ENCODE measurements around the gene LIPG. TPM values are rescaled to one million over a fixed set of nuclear protein-coding genes. Genes with fewer than 3 reads are reported as not detected.

Gene LIPG
- total RNA-seq, 1 donor from 2014 or later, result not detected

GRCh38 chr18:49591775-49592174 is 29.9 kb downstream of the LIPG start:
- intact Hi-C loops (cut with micrococcal nuclease), result no loop called here
- Histone ChIP-seq H3K27me3 (ENCODE audit: low read depth) (peaks cover 38% of the 10 kb centered on the region), H3K27ac (replicated peaks) (no peak overlapping the region), H3K36me3 (no peaks in the 10 kb centered on the region), H3K9me3 (replicated peaks) (no peaks in the 10 kb centered on the region), H3K4me1 (no peaks in the 10 kb centered on the region), H3K4me3 (no peak overlapping the region)
- no peak for TF ChIP-seq CTCF (IDR thresholded peaks at IDR 0.05; ENCODE audit: borderline replicate concordance)
- no peak for DNase-seq

GRCh38 chr18:49596687-49597086 is 34.8 kb downstream of the LIPG start:
- intact Hi-C loops (cut with micrococcal nuclease), result no loop called here
- H3K27me3 ChIP-seq (ENCODE audit: low read depth), result peaks cover 62% of the 10 kb centered on the region
- H3K27ac ChIP-seq (replicated peaks), result no peak overlapping the region
- no peaks in the 10 kb centered on the region for H3K4me1 ChIP-seq
- no peak overlapping the region for H3K4me3 ChIP-seq
- DNase-seq, result no peak
- no peaks in the 10 kb centered on the region for H3K9me3 ChIP-seq (replicated peaks)
- H3K36me3 ChIP-seq, result no peaks in the 10 kb centered on the region
- no peak for TF ChIP-seq CTCF (IDR thresholded peaks at IDR 0.05; ENCODE audit: borderline replicate concordance)

GRCh38 chr18:49597157-49597931 is 35.5 kb downstream of the LIPG start:
- no peak for DNase-seq
- Histone ChIP-seq H3K27me3 (ENCODE audit: low read depth) (peaks cover 62% of the 10 kb centered on the region), H3K36me3 (no peaks in the 10 kb centered on the region), H3K4me1 (no peaks in the 10 kb centered on the region), H3K9me3 (replicated peaks) (no peaks in the 10 kb centered on the region), H3K27ac (replicated peaks) (no peak overlapping the region), H3K4me3 (no peak overlapping the region)
- TF ChIP-seq CTCF (IDR thresholded peaks at IDR 0.05; ENCODE audit: borderline replicate concordance), result no peak
- intact Hi-C loops (cut with micrococcal nuclease), result no loop called here

GRCh38 chr18:49601211-49601610 is 39.4 kb downstream of the LIPG start:
- Histone ChIP-seq H3K27me3 (ENCODE audit: low read depth) (peaks cover 37% of the 10 kb centered on the region), H3K36me3 (no peaks in the 10 kb centered on the region), H3K9me3 (replicated peaks) (peaks cover 12% of the 10 kb centered on the region), H3K27ac (replicated peaks) (no peak overlapping the region), H3K4me1 (no peaks in the 10 kb centered on the region), H3K4me3 (no peak overlapping the region)
- intact Hi-C loops (cut with micrococcal nuclease), result no loop called here
- DNase-seq, result no peak
- no peak for TF ChIP-seq CTCF (IDR thresholded peaks at IDR 0.05; ENCODE audit: borderline replicate concordance)

GRCh38 chr18:49608366-49609255 is 46.8 kb downstream of the LIPG start:
- Histone ChIP-seq H3K9me3 (replicated peaks) (peaks cover 12% of the 10 kb centered on the region), H3K27me3 (ENCODE audit: low read depth) (peaks cover 18% of the 10 kb centered on the region), H3K4me1 (no peaks in the 10 kb centered on the region), H3K36me3 (no peaks in the 10 kb centered on the region), H3K27ac (replicated peaks) (no peak overlapping the region), H3K4me3 (no peak overlapping the region)
- TF ChIP-seq CTCF (IDR thresholded peaks at IDR 0.05; ENCODE audit: borderline replicate concordance), result no peak
- intact Hi-C loops (cut with micrococcal nuclease), result no loop called here
- no peak for DNase-seq
